ENCODE results near the gene LRBA.
"Not testable (repeated sequence)": the region's sequence is repeated elsewhere in the genome, so short reads cannot be mapped to it uniquely, and the experiment has no call there.

LRBA gene

GRCh38 chr4:150402871-150403272 is 612.2 kb downstream of the LRBA start:
- peak; percentile 1 for DNase-seq (ENCODE audit: low read depth)

- no peak for DNase-seq (ENCODE audit: low read depth)
Observed at GRCh38 chr4:150401083-150401687, 613.9 kb downstream of the LRBA start.

GRCh38 chr4:150395872-150396271 is 619.2 kb downstream of the LRBA start:
- no peak for DNase-seq (ENCODE audit: low read depth)

- no peak for DNase-seq (ENCODE audit: low read depth)
Observed at GRCh38 chr4:150394046-150394445, 621.0 kb downstream of the LRBA start.

- DNase-seq (ENCODE audit: low read depth) = no peak
Observed at GRCh38 chr4:150391052-150391451, 624.0 kb downstream of the LRBA start.

GRCh38 chr4:150390531-150390910 is 624.6 kb downstream of the LRBA start:
- no peak for DNase-seq (ENCODE audit: low read depth)

- no peak for DNase-seq (ENCODE audit: low read depth)
Observed at GRCh38 chr4:150389896-150390530, 625.1 kb downstream of the LRBA start.

GRCh38 chr4:150387981-150388380 is 627.1 kb downstream of the LRBA start:
- DNase-seq (ENCODE audit: low read depth) = no peak

- not testable (repeated sequence) for DNase-seq (ENCODE audit: low read depth)
Observed at GRCh38 chr4:150386415-150386814, 628.7 kb downstream of the LRBA start.

GRCh38 chr4:150385606-150386005 is 629.5 kb downstream of the LRBA start:
- no peak for DNase-seq (ENCODE audit: low read depth)

GRCh38 chr4:150384249-150384648 is 630.8 kb downstream of the LRBA start:
- DNase-seq (ENCODE audit: low read depth) = no peak

- DNase-seq (ENCODE audit: low read depth) = no peak
Observed at GRCh38 chr4:150382028-150382427, 633.1 kb downstream of the LRBA start.

GRCh38 chr4:150381609-150382008 is 633.5 kb downstream of the LRBA start:
- no peak for DNase-seq (ENCODE audit: low read depth)

GRCh38 chr4:150381036-150381435 is 634.0 kb downstream of the LRBA start:
- no peak for DNase-seq (ENCODE audit: low read depth)

- no peak for DNase-seq (ENCODE audit: low read depth)
Observed at GRCh38 chr4:150379454-150379853, 635.6 kb downstream of the LRBA start.

- DNase-seq (ENCODE audit: low read depth) = no peak
Observed at GRCh38 chr4:150375025-150375424, 640.1 kb downstream of the LRBA start.

GRCh38 chr4:150371869-150372268 is 643.2 kb downstream of the LRBA start:
- no peak for DNase-seq (ENCODE audit: low read depth)

GRCh38 chr4:150369434-150370380 is 645.4 kb downstream of the LRBA start:
- DNase-seq (ENCODE audit: low read depth) = no peak

GRCh38 chr4:150368667-150369066 is 646.4 kb downstream of the LRBA start:
- no peak for DNase-seq (ENCODE audit: low read depth)

GRCh38 chr4:150367326-150367725 is 647.8 kb downstream of the LRBA start:
- no peak for DNase-seq (ENCODE audit: low read depth)

- DNase-seq (ENCODE audit: low read depth) = no peak
Observed at GRCh38 chr4:150366487-150366999, 648.5 kb downstream of the LRBA start.
